DND-41 (cell line): ENCODE measurements around the gene FSHR.

ENCODE experiments used
- ATAC-seq: fragments of 200-7000 bp; cut with Tn5 transposase; 3 replicates; pipeline ENCODE4 v1.9.1; 2021; ENCODE audit warnings: low read depth; ENCODE audit not compliant: insufficient read depth
- DNase-seq: peaks from one replicate; pipeline ENCODE4 v3.0.0-alpha.2; 2020
- H2AFZ ChIP-seq: 2 replicates; pipeline ENCODE4 v1.6.0; 2012; ENCODE audit warnings: low read depth, low read length
- H3K27ac ChIP-seq: 2 replicates; pipeline ENCODE4 v1.5.1; 2012; ENCODE audit warnings: low read length, inconsistent platforms
- H3K27me3 ChIP-seq: fragments of 200-600 bp; sonication (generic); 2 replicates; pipeline ENCODE4 v1.6.0; 2012; ENCODE audit warnings: low read length, mild to moderate bottlenecking, inconsistent platforms; ENCODE audit not compliant: insufficient read depth, poor library complexity
- H3K36me3 ChIP-seq: 2 replicates; pipeline ENCODE4 v1.5.1; 2012; ENCODE audit warnings: low read length, inconsistent platforms; ENCODE audit not compliant: insufficient read depth
- H3K4me1 ChIP-seq: 2 replicates; pipeline ENCODE4 v1.5.1; 2012; ENCODE audit warnings: mild to moderate bottlenecking, low read length; ENCODE audit not compliant: insufficient read depth
- H3K4me2 ChIP-seq: 2 replicates; pipeline ENCODE4 v1.6.0; 2012; ENCODE audit warnings: mild to moderate bottlenecking, moderate library complexity, low read length, inconsistent platforms; ENCODE audit not compliant: insufficient read depth
- H3K4me3 ChIP-seq, 2 experiments: fragments of 200-600 bp in 1 of 2; shearing (Covaris generic) in 1 of 2; 2 replicates each; pipeline ENCODE4 v1.5.1; 2012 to 2016; ENCODE audit warnings: inconsistent platforms in 2 of 2, low read length in 2 of 2, mild to moderate bottlenecking in 2 of 2, low read depth in 1 of 2, moderate library complexity in 1 of 2
- H3K79me2 ChIP-seq: 2 replicates; pipeline ENCODE4 v1.6.0; 2012; ENCODE audit warnings: low read length, inconsistent platforms; ENCODE audit not compliant: insufficient read depth
- H3K9ac ChIP-seq: 2 replicates; pipeline ENCODE4 v1.6.0; 2012; ENCODE audit warnings: low read depth, mild to moderate bottlenecking, inconsistent platforms, low read length, moderate library complexity
- H3K9me3 ChIP-seq: 2 replicates; pipeline ENCODE4 v1.5.1; 2012; ENCODE audit warnings: low read length, moderate library complexity, mild to moderate bottlenecking, inconsistent platforms; ENCODE audit not compliant: insufficient read depth, severe bottlenecking
- H4K20me1 ChIP-seq: 2 replicates; pipeline ENCODE4 v1.6.0; 2012; ENCODE audit warnings: low read length; ENCODE audit not compliant: insufficient read depth
- CTCF ChIP-seq: IDR thresholded peaks from 2 replicates; pipeline ENCODE4 v1.5.1; 2012; ENCODE audit warnings: borderline replicate concordance, low read length, moderate library complexity, mild to moderate bottlenecking; ENCODE audit not compliant: poor library complexity, severe bottlenecking; ENCODE audit errors: extremely low read depth
- EZH2 ChIP-seq: IDR thresholded peaks from 3 replicates; pipeline ENCODE4 v1.6.1; 2012; ENCODE audit warnings: borderline replicate concordance, low read depth, mild to moderate bottlenecking, moderate library complexity, low read length, inconsistent platforms; ENCODE audit not compliant: severe bottlenecking

FSHR gene

DNA sequence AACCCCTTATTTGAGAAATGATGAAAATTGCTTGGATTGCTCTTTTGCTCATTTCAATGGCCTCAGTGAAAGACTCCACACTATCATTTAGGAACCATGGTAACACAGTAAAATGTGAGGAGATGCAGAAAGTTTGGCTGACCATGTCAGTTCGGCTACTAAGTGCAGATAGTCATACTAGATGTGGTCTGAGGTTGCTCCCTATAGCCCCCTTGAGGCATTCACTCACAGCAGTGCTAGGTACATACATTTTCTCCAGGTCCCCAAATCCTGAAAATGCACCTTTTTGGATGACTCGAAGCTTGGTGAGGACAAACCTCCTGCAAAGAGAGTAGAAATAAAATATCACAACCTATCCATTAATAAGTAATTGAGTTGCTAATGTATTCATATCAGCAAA, 86.3 kb downstream of the FSHR start:
- TF ChIP-seq EZH2 (no peak), CTCF (no peak)
- no peak for ATAC-seq
- no peak overlapping the region for H3K9ac ChIP-seq
- no peak overlapping the region for H3K27ac ChIP-seq
- no peak overlapping the region for H2AFZ ChIP-seq
- no peaks in the 10 kb centered on the region for H4K20me1 ChIP-seq
- no peaks in the 10 kb centered on the region for H3K79me2 ChIP-seq
- no peaks in the 10 kb centered on the region for H3K4me1 ChIP-seq
- H3K4me2 ChIP-seq = no peak overlapping the region
- no peaks in the 10 kb centered on the region for H3K27me3 ChIP-seq
- H3K4me3 ChIP-seq = no peak overlapping the region
- H3K36me3 ChIP-seq = no peaks in the 10 kb centered on the region
- H3K9me3 ChIP-seq = no peaks in the 10 kb centered on the region
- no peak for DNase-seq

GRCh38 chr2:49053156-49053555, 101.2 kb downstream of the FSHR start:
- no peak for TF ChIP-seq EZH2
- TF ChIP-seq CTCF = no peak
- Histone ChIP-seq H3K9me3 (peaks cover 6% of the 10 kb centered on the region), H3K4me3 (no peak overlapping the region), H3K9ac (no peak overlapping the region), H2AFZ (no peak overlapping the region), H3K27me3 (no peaks in the 10 kb centered on the region), H3K79me2 (no peaks in the 10 kb centered on the region), H4K20me1 (no peaks in the 10 kb centered on the region), H3K4me1 (no peaks in the 10 kb centered on the region), H3K4me2 (no peak overlapping the region), H3K36me3 (no peaks in the 10 kb centered on the region), H3K27ac (no peak overlapping the region)
- ATAC-seq (no peak), DNase-seq (no peak)

- ATAC-seq = no peak
- H3K27me3 ChIP-seq = no peaks in the 10 kb centered on the region
- H3K9me3 ChIP-seq = peaks cover 6% of the 10 kb centered on the region
- H3K9ac ChIP-seq = no peak overlapping the region
- no peaks in the 10 kb centered on the region for H3K4me1 ChIP-seq
- H3K27ac ChIP-seq = no peak overlapping the region
- H3K36me3 ChIP-seq = no peaks in the 10 kb centered on the region
- TF ChIP-seq EZH2 = no peak
- no peak for TF ChIP-seq CTCF
- H2AFZ ChIP-seq = no peak overlapping the region
- H3K4me2 ChIP-seq = no peak overlapping the region
- no peaks in the 10 kb centered on the region for H4K20me1 ChIP-seq
- DNase-seq = no peak
- no peaks in the 10 kb centered on the region for H3K79me2 ChIP-seq
- no peak overlapping the region for H3K4me3 ChIP-seq
Measured at GRCh38 chr2:49050265-49050664, 104.0 kb downstream of the FSHR start.

- Histone ChIP-seq H2AFZ (no peak overlapping the region), H3K27me3 (no peaks in the 10 kb centered on the region), H3K9me3 (no peaks in the 10 kb centered on the region), H3K36me3 (no peaks in the 10 kb centered on the region), H3K4me2 (no peak overlapping the region), H3K9ac (no peak overlapping the region), H3K27ac (no peak overlapping the region), H3K79me2 (no peaks in the 10 kb centered on the region), H3K4me3 (no peak overlapping the region), H3K4me1 (no peaks in the 10 kb centered on the region), H4K20me1 (no peaks in the 10 kb centered on the region)
- TF ChIP-seq EZH2 (no peak), CTCF (no peak)
- DNase-seq (no peak), ATAC-seq (no peak)
Measured at GRCh38 chr2:49049161-49049560, 105.2 kb downstream of the FSHR start.
